K562 (cell line): ENCODE data around the gene NDST1.

ENCODE experiments used
- EGR1 ChIP-seq: fragments of 450-650 bp; conservative IDR thresholded peaks from 2 replicates; pipeline ENCODE4 v1.6.1; 2017; ENCODE audit warnings: mild to moderate bottlenecking
- MTF1 ChIP-seq: fragments of 250-450 bp; sonication (Bioruptor Pico); IDR thresholded peaks from 2 replicates; pipeline ENCODE4 v1.9.0; 2021; ENCODE audit warnings: moderate library complexity, mild to moderate bottlenecking, inconsistent platforms, borderline replicate concordance
- NFE2 ChIP-seq: IDR thresholded peaks from 2 replicates; pipeline ENCODE4 v1.6.1; 2014; ENCODE audit warnings: antibody characterized with exemption, low read depth
- TRIM24 ChIP-seq, 2 experiments: fragments of 450-650 bp; IDR thresholded peaks; 2 replicates each; pipeline ENCODE4 v1.6.1; 2016
- ZBTB7A ChIP-seq: IDR thresholded peaks from 2 replicates; pipeline ENCODE4 v1.6.1; 2011; ENCODE audit warnings: low read depth, mild to moderate bottlenecking, low read length, moderate library complexity, borderline replicate concordance; ENCODE audit not compliant: control insufficient read depth
- ZFP1 ChIP-seq: fragments of 450-650 bp; formaldehyde crosslinking; IDR thresholded peaks from 2 replicates; pipeline ENCODE4 v1.4.0; 2020; ENCODE audit warnings: mild to moderate bottlenecking, mixed read lengths
- ZNF445 ChIP-seq: fragments of 250-450 bp; sonication (Bioruptor Pico); IDR thresholded peaks from 2 replicates; pipeline ENCODE4 v1.4.0; 2020; ENCODE audit warnings: low read depth, mild to moderate bottlenecking, moderate library complexity
- ZNF76 ChIP-seq: fragments of 250-450 bp; sonication (Bioruptor Pico); IDR thresholded peaks from 2 replicates; pipeline ENCODE4 v1.4.0; 2020; ENCODE audit warnings: mild to moderate bottlenecking, moderate library complexity, borderline replicate concordance
- TF ChIP-seq, protein P1 (sequence below), 3 experiments: IDR thresholded peaks in 2 of 3; conservative IDR thresholded peaks in 1 of 3; 2 replicates each; pipeline ENCODE4 v1.5.1; 2011 to 2012; ENCODE audit warnings: low read length in 3 of 3, mild to moderate bottlenecking in 3 of 3, control low read depth in 2 of 3, improper control_type of control experiment in 1 of 3, inconsistent platforms in 1 of 3, low read depth in 1 of 3, mixed read lengths in 1 of 3, moderate library complexity in 1 of 3; ENCODE audit not compliant: insufficient read depth in 2 of 3
- TF ChIP-seq, protein P2 (sequence below): sonication (generic); formaldehyde crosslinking; IDR thresholded peaks from 2 replicates; pipeline ENCODE4 v1.8.1; 2022; ENCODE audit warnings: missing genetic modification reagents

DNA sequence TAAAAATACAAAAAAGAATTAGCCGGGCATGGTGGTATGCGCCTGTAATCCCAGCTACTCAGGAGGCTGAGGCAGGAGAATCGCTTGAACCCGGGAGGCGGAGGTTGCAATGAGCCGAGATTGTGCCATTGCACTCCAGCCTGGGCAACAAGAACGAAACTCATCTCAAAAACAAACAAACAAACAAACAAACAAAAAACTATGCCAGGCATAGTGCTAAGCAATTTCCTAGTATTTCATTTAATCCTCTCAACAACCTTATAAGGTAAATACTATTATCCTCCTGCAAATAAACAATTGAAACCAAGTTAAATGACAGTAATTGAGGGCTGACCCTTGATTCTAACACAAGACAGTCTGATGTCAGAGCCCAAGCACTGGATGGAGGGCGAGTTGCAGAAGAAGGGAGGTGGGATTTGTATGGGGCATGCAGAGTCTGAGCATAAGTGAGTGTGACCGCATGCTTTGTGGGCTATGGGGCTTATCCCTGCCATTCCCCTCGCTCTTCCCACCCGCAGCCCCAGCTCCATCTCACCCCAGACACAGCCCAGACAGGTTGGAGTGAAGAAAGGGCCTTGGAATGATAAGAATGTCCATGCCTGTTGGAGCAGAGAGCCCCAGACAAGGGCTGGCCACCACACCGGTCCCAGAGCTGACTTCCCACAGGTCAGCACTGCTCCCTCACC is 34.1 kb upstream of the NDST1 start:
- TF ChIP-seq, protein P1, sequence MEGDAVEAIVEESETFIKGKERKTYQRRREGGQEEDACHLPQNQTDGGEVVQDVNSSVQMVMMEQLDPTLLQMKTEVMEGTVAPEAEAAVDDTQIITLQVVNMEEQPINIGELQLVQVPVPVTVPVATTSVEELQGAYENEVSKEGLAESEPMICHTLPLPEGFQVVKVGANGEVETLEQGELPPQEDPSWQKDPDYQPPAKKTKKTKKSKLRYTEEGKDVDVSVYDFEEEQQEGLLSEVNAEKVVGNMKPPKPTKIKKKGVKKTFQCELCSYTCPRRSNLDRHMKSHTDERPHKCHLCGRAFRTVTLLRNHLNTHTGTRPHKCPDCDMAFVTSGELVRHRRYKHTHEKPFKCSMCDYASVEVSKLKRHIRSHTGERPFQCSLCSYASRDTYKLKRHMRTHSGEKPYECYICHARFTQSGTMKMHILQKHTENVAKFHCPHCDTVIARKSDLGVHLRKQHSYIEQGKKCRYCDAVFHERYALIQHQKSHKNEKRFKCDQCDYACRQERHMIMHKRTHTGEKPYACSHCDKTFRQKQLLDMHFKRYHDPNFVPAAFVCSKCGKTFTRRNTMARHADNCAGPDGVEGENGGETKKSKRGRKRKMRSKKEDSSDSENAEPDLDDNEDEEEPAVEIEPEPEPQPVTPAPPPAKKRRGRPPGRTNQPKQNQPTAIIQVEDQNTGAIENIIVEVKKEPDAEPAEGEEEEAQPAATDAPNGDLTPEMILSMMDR (IDR thresholded peaks at IDR 0.05 in 2 of 3, conservative IDR thresholded peaks at IDR 0.05 in 1 of 3; ENCODE audit: insufficient read depth in 2 of 3, low read depth in 1 of 3, low read length in 3 of 3), result no peak
- TF ChIP-seq, protein P2, sequence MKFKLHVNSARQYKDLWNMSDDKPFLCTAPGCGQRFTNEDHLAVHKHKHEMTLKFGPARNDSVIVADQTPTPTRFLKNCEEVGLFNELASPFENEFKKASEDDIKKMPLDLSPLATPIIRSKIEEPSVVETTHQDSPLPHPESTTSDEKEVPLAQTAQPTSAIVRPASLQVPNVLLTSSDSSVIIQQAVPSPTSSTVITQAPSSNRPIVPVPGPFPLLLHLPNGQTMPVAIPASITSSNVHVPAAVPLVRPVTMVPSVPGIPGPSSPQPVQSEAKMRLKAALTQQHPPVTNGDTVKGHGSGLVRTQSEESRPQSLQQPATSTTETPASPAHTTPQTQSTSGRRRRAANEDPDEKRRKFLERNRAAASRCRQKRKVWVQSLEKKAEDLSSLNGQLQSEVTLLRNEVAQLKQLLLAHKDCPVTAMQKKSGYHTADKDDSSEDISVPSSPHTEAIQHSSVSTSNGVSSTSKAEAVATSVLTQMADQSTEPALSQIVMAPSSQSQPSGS (CRISPR knock-in tag), result no peak
- TF ChIP-seq EGR1 (no peak), ZNF445 (CRISPR knock-in tag) (no peak), NFE2 (no peak), ZFP1 (CRISPR knock-in tag) (no peak), TRIM24 (IDR thresholded peaks at IDR 0.05) (no peak), ZBTB7A (no peak), MTF1 (CRISPR knock-in tag) (no peak), ZNF76 (CRISPR knock-in tag) (no peak)
